Stimulated activated CD8-positive, alpha-beta memory T cell treated with anti-CD3 and anti-CD28 coated beads, Interleukin-4, amount 100 ng/mL, for 24 hours (primary cell): ENCODE measurements around the gene HSD17B12.

Experiments
- DNase-seq: peaks from one replicate; pipeline ENCODE4 v3.0.0-alpha.2; 2020; ENCODE audit warnings: low read depth

HSD17B12 gene

DNA sequence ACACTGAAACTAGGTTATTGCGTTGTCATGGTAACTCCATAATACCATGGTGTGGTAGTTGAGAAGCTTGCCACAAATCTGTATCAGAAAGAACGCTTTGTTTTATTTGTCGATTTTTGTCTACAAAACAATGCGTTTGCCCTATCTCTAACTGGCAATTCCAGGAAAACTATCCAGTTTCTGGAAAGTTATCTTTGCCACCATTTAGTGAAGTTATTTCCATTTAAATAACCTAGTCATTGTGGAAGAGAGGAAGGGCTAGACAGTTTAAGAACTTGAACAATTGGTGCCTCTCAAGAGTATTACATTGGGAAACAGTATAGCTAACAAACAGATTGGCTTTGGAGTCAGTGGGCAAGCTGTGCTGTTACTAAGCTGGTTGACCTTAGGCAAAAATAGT is 7.9 kb downstream of the HSD17B12 start:
- DNase-seq = no peak

- no peak for DNase-seq
These were observed 8.6 kb downstream of the HSD17B12 start for GRCh38 chr11:43689167-43689566.

DNA sequence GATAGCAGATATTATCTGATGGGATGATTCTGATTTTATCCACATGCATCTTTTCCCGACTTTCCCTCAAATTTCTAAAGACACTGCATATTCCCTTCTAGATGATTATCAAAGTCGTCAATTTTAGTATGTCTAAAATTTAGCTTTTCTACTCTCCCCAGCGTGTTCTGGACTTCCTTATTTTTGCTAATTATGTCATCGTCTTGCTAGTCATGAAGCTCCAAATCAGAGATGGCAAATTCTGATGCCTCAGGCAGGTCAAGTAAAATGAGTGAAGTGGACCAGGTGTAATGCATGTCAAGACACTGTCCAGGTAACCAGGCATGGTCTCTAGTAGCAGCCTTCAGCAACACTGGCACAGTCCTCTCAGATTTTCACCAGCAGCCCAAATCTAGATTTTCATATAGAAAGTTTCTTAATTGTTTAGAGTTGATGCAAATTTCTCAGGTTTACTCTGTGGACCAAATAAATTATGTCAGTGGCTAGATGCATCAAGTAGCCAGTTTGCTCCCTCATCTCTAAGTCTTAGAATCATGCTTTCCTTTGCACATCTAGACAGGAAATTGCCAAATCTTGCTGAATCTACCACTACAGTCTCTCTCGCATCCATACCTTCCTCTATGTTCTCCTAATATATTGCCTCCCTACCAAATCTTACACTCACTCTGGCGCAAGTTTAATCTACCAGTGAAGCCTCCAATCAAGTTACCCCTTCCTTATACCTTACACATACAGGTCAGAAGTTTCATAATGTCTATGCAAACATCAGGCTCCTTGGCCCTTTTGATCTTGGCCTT is 10.6 kb downstream of the HSD17B12 start:
- DNase-seq = no peak

DNA sequence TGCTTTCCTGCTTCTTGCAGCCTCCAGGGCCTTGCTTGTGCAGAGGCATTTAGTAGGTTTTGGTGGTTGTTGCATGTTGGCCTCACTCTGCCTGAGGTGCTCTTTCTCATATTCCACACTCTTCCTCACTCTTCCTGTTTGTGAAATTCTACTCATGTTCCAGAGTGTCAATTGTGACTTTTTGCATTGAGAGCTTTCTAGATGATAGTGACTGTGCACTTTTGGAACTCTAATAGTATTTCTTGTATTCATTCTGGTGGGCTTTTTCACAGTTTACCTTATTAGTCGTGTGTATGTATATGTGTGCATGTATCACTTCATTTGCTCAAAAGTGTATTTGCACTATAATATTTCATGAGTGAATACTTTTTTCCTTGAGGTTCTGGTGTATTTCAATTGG is 11.3 kb downstream of the HSD17B12 start:
- no peak for DNase-seq

- DNase-seq = no peak
These were observed 12.5 kb downstream of the HSD17B12 start for GRCh38 chr11:43693069-43693468.

- no peak for DNase-seq
These were observed 13.2 kb downstream of the HSD17B12 start for GRCh38 chr11:43693731-43694130.

DNA sequence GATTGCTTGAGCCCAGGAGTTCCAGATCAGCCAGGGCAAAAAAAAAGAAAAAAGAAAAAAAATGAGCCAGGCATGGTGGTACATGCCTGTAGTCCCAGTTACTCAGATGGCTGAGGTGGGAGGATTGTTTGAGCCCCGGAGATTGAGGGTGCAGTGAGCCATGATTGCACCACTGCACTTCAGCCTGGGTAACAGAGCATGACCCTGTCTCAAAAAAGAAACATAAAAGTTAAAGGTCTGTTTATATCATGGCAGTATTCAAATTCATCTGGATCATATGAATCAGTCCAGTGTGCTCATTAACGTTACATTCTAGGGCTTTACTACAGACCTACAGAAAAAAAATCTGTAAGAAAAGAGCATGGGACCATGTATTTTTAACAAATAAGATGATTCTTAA is 13.9 kb downstream of the HSD17B12 start:
- DNase-seq = no peak

DNA sequence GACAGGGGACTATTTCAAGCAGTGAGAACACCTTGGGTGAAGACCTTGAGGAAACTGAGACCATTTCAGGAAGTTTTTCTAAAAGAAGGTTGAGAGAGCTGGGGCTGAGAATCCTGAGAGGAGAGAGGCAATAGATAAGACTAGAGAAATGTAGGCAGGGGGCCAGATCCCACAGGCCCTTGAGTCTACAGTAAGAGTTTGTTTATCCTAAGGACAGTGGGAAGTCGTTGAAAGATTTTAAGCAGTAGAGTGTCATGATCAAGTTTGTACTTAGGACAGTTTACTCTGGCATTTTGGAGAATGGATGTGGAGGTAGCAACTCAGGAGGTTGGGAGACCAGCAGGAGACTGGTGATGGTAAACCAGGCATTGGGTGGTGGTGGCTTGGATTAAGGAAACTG is 17.1 kb downstream of the HSD17B12 start:
- no peak for DNase-seq

- DNase-seq = no peak
These were observed 19.3 kb downstream of the HSD17B12 start for GRCh38 chr11:43699870-43700269.

GRCh38 chr11:43706631-43707030 is 26.1 kb downstream of the HSD17B12 start:
- no peak for DNase-seq

DNA sequence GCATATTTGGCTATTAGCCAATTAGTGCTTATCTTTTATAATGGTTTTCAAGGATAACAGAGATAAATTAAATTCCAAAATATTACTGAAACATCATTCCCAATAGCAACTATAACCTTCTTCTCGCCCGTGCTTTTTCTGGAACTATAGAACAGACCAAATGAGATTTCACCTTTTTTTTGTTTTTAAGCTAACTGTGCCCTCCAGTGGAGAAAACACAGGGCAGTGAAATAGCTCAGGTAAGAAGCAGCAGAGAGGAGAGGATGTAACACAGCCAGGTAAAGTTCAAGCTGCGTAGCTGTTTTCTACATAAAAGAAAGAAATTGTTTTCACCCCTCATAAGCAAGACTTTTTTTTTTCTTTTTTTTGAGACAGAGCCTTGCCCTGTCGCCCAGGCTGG is 28.2 kb downstream of the HSD17B12 start:
- no peak for DNase-seq

DNA sequence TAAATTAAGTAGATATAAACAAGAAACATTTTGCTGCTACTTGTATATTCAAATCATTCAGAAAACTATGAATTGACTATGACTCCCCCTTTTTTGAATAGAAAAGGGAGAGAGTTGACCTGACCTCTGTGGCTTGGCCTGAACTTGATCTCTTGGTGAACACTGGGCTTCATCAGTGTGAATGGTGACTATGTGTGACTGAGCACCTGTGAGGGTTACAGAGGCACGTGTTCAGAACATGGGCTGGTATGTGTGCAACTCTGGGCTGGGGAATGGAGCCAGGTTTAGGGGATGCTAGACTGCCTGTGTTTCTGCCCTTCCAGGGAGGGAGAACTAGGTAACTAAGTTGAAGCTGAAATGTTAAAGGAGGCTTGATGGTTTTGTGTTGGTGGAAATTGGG is 29.2 kb downstream of the HSD17B12 start:
- no peak for DNase-seq

DNA sequence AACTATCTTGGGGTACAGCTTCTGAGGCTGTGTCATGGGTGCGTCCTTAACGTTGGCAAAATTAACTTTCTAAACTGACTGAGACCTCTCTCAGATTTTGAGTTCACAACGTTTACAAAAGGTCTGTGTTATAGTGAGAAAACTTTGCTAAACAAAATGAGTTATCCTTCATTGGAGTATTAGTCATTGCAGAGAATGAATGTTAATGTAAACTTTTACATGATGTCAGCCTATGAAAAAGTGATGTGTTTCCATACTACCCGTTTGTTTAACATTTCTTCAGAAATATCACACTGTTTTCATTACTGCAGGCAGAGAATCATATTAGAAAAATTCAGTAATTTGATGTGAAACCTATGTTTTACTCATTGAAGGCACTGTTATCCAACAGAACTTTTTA is 32.1 kb downstream of the HSD17B12 start:
- DNase-seq = no peak

GRCh38 chr11:43718373-43718772 is 37.8 kb downstream of the HSD17B12 start:
- DNase-seq = no peak

DNA sequence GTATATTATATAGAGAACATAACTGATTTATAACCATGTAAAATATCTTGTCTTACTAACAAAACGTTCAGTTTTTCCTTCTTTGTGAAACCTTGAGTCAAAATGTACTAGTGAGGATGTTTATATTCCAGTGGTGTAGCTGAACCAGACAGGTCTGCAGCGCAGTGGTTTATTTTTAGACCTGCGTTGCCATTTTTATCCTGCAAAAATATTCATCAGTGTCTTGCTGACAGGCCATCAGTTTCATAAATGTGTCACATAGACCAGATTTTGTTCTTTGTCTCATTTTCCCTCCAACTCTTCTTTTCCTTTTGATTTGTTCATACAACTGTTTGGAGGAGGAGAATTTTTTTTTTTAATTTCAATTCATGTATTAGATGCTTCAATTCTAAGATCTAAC is 43.1 kb downstream of the HSD17B12 start:
- no peak for DNase-seq

DNA sequence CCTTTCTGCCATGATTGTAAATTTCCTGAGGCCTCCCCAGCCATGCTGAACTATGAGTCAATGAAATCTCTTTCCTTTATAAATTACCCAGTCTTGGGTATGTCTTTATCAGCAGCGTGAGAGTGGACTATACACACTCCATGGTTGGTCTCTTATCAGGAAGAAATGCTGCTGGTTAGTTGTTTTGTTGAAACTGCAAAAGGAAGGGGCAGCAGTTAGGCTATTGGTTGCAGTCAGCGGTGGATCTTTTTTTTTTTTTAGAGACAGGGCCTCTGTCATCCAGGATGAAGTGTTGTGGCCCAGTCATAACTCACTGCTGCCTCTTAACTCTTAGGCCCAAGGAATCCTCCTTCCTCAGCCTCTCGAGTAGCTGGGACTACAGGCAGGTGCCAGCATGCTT is 51.7 kb downstream of the HSD17B12 start:
- DNase-seq = no peak

- DNase-seq = no peak
These were observed 53.7 kb downstream of the HSD17B12 start for GRCh38 chr11:43734256-43734655.

DNA sequence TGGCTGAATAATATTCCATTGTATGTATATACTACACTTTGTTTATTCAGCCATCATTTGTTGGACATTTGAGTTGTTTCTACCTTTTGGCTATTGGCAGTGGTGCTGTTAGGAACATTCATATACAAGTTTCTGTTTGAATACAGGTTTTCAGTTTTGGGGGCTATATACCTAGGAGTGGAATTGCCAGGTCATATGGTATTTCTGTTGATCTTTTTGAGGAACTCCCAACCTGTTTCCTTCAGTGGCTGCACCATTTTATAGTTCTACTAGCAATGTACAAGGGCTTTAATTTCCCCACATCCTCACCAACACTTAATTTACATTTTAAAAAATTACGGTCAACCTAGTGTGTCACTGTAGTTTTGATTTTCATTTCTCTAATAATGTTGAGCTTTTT is 54.6 kb downstream of the HSD17B12 start:
- DNase-seq = no peak

GRCh38 chr11:43735961-43736360 is 55.4 kb downstream of the HSD17B12 start:
- no peak for DNase-seq

DNA sequence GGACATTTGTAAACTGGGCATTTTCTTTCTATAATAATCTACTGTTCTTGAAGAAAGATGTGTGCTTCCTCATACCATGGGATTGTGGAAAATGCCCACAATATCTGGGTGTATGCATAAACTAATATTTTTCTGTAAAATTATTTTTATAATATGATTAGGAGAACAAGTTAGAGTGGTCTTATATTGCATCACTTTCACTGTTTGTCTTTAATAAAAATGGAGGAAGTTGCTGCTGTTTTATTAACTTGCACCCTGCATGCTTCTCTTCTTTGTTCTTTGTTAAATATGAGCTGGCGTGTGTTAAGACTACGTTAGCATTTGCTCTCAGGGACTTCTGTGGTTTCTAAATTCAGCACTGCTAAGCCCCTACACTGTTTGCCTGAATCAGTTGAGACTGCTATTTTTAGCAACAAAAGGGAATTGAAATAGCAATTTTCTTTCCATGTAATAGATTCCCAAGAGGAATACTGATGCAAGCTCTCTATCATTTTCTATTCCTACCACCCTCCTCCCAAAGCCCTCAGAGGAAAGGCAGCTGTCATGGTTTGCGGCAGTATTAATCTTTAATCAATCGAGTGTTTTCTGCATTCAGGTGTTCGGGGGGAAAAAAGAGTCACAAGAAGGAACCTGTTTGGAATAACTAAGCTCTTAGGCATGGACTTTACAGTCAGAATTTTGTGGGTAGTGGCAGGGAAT is 56.1 kb downstream of the HSD17B12 start:
- no peak for DNase-seq

DNA sequence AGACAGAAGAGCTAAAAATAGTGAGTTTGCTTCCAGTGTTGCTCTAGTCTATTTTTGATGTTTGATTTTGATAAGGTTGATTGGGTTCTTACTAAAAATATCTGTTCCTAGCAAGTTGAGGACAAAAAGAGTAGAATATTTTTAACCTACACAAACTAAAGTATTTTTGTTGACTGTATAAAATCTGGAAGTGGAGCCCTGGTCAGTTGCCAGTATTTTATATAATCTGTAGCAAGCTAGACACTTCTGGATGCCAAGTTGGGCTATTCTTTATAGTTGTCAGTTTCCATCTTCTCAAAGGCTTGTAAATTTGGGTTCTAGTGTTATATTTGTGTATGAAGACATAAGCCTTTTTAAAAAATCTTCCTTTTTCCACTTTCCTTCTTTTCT is 56.7 kb downstream of the HSD17B12 start:
- no peak for DNase-seq

DNA sequence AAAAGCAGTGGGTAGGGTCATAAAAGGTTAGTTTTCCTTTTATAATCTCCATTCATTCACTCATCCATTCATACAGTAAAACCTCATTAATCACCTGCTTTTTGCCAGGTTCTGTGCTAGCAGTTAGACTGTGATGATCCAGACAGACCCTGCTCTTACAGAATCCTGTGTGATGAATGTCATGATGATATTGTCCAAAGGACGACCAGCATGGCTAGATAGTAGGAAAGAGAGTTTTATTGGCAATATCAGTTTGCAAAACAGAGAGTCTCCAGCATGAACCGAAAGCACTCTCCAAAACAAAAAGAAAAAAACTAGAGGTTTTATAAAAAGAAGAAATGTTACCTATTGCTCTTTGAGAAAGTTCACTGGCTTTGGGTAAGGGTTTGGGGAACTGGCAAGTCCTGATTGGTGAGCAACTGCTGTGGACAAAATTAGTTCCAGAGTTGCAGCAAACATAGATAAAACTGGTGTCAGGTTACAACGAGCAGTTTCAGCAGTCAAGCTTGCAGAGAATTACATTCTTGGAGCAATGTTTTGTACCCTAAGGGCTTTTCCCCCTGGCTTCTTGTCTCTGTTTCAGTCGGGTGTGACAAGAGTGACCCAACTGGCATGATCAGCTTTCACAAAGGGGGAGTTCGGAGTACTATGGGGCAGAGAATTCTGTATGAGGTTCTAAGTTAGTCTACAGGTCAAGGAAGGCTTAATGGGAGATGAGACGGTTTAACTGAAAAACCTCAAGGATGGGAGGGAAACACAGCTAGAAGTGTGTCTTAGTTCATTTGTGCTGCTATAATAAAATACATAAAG is 58.3 kb downstream of the HSD17B12 start:
- DNase-seq = no peak

DNA sequence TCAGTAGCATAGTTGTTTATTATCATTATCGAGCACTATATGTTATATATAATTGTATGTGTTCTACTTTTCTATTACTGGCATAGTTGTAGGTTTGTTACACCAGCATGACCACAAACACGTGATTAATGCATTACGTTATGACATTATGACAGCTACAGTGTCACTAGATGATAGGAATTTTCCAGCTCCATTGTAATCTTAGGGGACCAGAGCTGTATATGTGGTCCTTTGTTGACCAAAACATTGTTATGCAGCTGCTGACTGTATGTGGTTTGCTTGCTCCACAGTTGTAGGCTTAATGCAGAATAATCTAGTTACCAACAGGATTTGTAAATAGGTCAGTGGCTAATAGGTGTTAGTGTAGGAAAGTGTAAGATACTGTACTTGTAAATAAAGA is 66.1 kb downstream of the HSD17B12 start:
- no peak for DNase-seq
